ENCODE data around the gene ATRAID. TPM values are rescaled to one million over a fixed set of nuclear protein-coding genes. Genes with fewer than 3 reads are reported as not detected.

Gene ATRAID
- total RNA-seq, 1 donor from 2014 or later, result 77.2 TPM

- Mint-ChIP-seq H3K27me3 (peaks cover 48% of the 10 kb centered on the region), H3K4me1 (peaks cover 33% of the 10 kb centered on the region), H3K36me3 (ENCODE audit: low read depth) (peaks cover 2% of the 10 kb centered on the region), H3K9me3 (no peaks in the 10 kb centered on the region), H3K4me3 (peak overlapping the region; percentile 88), H3K27ac (no peak overlapping the region)
- intact Hi-C loops (cut with micrococcal nuclease), result loop anchor here (1.0 kb wide), 1 partner anchor 51 kb away; the partner anchor contains the start of genes ATRAID and SLC5A6
- ChIA-PET CTCF (interaction anchor here (1.4 to 2.0 kb wide), 3 partner anchors 16 to 94 kb away, joined by 4 to 8 read pairs (median 7); no protein-coding TSS in a partner anchor), POLR2A (interaction anchor here (0.6 to 1.6 kb wide), 4 partner anchors 16 to 146 kb away, joined by 3 to 4 read pairs (median 4); partner anchors contain the start of genes ATRAID, PPM1G and SLC5A6)
- DNase-seq (no peak), ATAC-seq (ENCODE audit: low read depth) (no peak)
- no peak for TF ChIP-seq CTCF (IDR thresholded peaks at IDR 0.05)
Measured at GRCh38 chr2:27263287-27264252, 51.7 kb downstream of the ATRAID start.

GRCh38 chr2:27264253-27264752 is 52.5 kb downstream of the ATRAID start:
- Mint-ChIP-seq H3K27me3 (peaks cover 42% of the 10 kb centered on the region), H3K9me3 (no peaks in the 10 kb centered on the region), H3K4me1 (peaks cover 33% of the 10 kb centered on the region), H3K4me3 (peak overlapping the region; percentile 88), H3K36me3 (ENCODE audit: low read depth) (peaks cover 2% of the 10 kb centered on the region), H3K27ac (no peak overlapping the region)
- ChIA-PET POLR2A (interaction anchor here (1.1 to 1.6 kb wide), 2 partner anchors 52 to 58 kb away, joined by 3 to 9 read pairs; partner anchors contain the start of genes ATRAID and SLC5A6), CTCF (interaction anchor here (1.0 to 2.7 kb wide), 5 partner anchors 15 to 303 kb away, joined by 3 to 22 read pairs (median 7); no protein-coding TSS in a partner anchor)
- TF ChIP-seq CTCF (IDR thresholded peaks at IDR 0.05), result no peak
- intact Hi-C loops (cut with micrococcal nuclease), result loop anchor here (1.0 kb wide), 1 partner anchor 52 kb away; the partner anchor contains the start of genes ATRAID and SLC5A6
- peak; percentile 42 for DNase-seq
- peak; percentile 40 for ATAC-seq (ENCODE audit: low read depth)

GRCh38 chr2:27264753-27265535 is 53.1 kb downstream of the ATRAID start:
- CTCF ChIA-PET, result interaction anchor here (0.7 to 2.7 kb wide), 4 partner anchors 15 to 303 kb away, joined by 3 to 22 read pairs (median 6); no protein-coding TSS in a partner anchor
- POLR2A ChIA-PET, result interaction anchor here (0.7 to 1.6 kb wide), 5 partner anchors 52 to 746 kb away, joined by 3 to 9 read pairs (median 4); partner anchors contain the start of genes ATRAID and SLC5A6
- ATAC-seq (ENCODE audit: low read depth), result peak; percentile 73
- no peak overlapping the region for H3K27ac Mint-ChIP-seq
- H3K27me3 Mint-ChIP-seq, result peaks cover 44% of the 10 kb centered on the region
- no peak for TF ChIP-seq CTCF (IDR thresholded peaks at IDR 0.05)
- peak; percentile 68 for DNase-seq
- H3K4me1 Mint-ChIP-seq, result peaks cover 33% of the 10 kb centered on the region
- intact Hi-C loops (cut with micrococcal nuclease), result loop anchor here (1.0 kb wide), 2 partner anchors 53 to 105 kb away; partner anchors contain the start of genes ATRAID, EIF2B4, SLC5A6 and SNX17
- H3K36me3 Mint-ChIP-seq (ENCODE audit: low read depth), result peaks cover 2% of the 10 kb centered on the region
- no peaks in the 10 kb centered on the region for H3K9me3 Mint-ChIP-seq
- H3K4me3 Mint-ChIP-seq, result peak overlapping the region; percentile 88

GRCh38 chr2:27265536-27265870 is 53.7 kb downstream of the ATRAID start:
- no peaks in the 10 kb centered on the region for H3K9me3 Mint-ChIP-seq
- no peak for TF ChIP-seq CTCF (IDR thresholded peaks at IDR 0.05)
- peak overlapping the region; percentile 52 for H3K4me3 Mint-ChIP-seq
- ChIA-PET CTCF (interaction anchor here (0.7 to 2.7 kb wide), 3 partner anchors 14 to 304 kb away, joined by 3 to 22 read pairs (median 3); no protein-coding TSS in a partner anchor), POLR2A (interaction anchor here (0.7 to 1.6 kb wide), 5 partner anchors 53 to 746 kb away, joined by 3 to 9 read pairs (median 4); partner anchors contain the start of genes ATRAID and SLC5A6)
- intact Hi-C loops (cut with micrococcal nuclease), result loop anchor here (1.0 kb wide), 1 partner anchor 105 kb away; the partner anchor contains the start of genes EIF2B4 and SNX17
- H3K36me3 Mint-ChIP-seq (ENCODE audit: low read depth), result peaks cover 2% of the 10 kb centered on the region
- H3K27ac Mint-ChIP-seq, result no peak overlapping the region
- DNase-seq (no peak), ATAC-seq (ENCODE audit: low read depth) (no peak)
- peaks cover 41% of the 10 kb centered on the region for H3K27me3 Mint-ChIP-seq
- H3K4me1 Mint-ChIP-seq, result peaks cover 33% of the 10 kb centered on the region

Other genes with a start within 250 kb of the ATRAID start
- gene MAPRE3, start 241.4 kb upstream of the ATRAID start, total RNA-seq, result 4.6 and 6.3 TPM in 2 replicates
- gene TMEM214, start 179.1 kb upstream of the ATRAID start, total RNA-seq, result 84.4 and 92.1 TPM in 2 replicates
- gene AGBL5, start 160.4 kb upstream of the ATRAID start, total RNA-seq, result 14.9 and 15.2 TPM in 2 replicates
- 243 and 265 TPM in 2 replicates for gene OST4, start 140.4 kb upstream of the ATRAID start, total RNA-seq
- gene EMILIN1, start 133.4 kb upstream of the ATRAID start, total RNA-seq, result 0.29 and 0.69 TPM in 2 replicates
- gene KHK, start 125.3 kb upstream of the ATRAID start, total RNA-seq, result 2.2 and 2.6 TPM in 2 replicates
- gene CGREF1, start 92.9 kb upstream of the ATRAID start, total RNA-seq, result 0.17 and 0.31 TPM in 2 replicates
- 0.20 and 1.1 TPM in 2 replicates for gene ABHD1, start 88.2 kb upstream of the ATRAID start, total RNA-seq
- 38.6 and 38.7 TPM in 2 replicates for gene PREB, start 77.4 kb upstream of the ATRAID start, total RNA-seq
- not detected in 2 replicates for gene PRR30, start 72.6 kb upstream of the ATRAID start, total RNA-seq
- gene TCF23, start 63.0 kb upstream of the ATRAID start, total RNA-seq, result 0.07 TPM in 1 of 2 replicates, not detected in the other
- 53.2 and 69.9 TPM in 2 replicates for gene SLC5A6, start 227 bp downstream of the ATRAID start, total RNA-seq
- 55.9 and 64.1 TPM in 2 replicates for gene CAD, start 5.3 kb downstream of the ATRAID start, total RNA-seq
- 0.12 and 0.27 TPM in 2 replicates for gene SLC30A3, start 51.0 kb downstream of the ATRAID start, total RNA-seq
- not detected in 2 replicates for gene DNAJC5G, start 63.4 kb downstream of the ATRAID start, total RNA-seq
- not detected in 2 replicates for gene TRIM54, start 70.4 kb downstream of the ATRAID start, total RNA-seq
- gene UCN, start 96.4 kb downstream of the ATRAID start, total RNA-seq, result 1.0 and 1.2 TPM in 2 replicates
- 78.1 and 98.3 TPM in 2 replicates for gene MPV17, start 111.1 kb downstream of the ATRAID start, total RNA-seq
- 91.7 and 119 TPM in 2 replicates for gene GTF3C2, start 144.7 kb downstream of the ATRAID start, total RNA-seq
- gene EIF2B4, start 158.3 kb downstream of the ATRAID start, total RNA-seq, result 43.3 and 49.9 TPM in 2 replicates
- 124 and 128 TPM in 2 replicates for gene SNX17, start 158.6 kb downstream of the ATRAID start, total RNA-seq
- gene ZNF513, start 168.7 kb downstream of the ATRAID start, total RNA-seq, result 30.1 and 32.8 TPM in 2 replicates
- 74.7 and 75.2 TPM in 2 replicates for gene PPM1G, start 197.6 kb downstream of the ATRAID start, total RNA-seq
- gene NRBP1, start 216.6 kb downstream of the ATRAID start, total RNA-seq, result 78.9 and 82.3 TPM in 2 replicates
- gene KRTCAP3, start 230.3 kb downstream of the ATRAID start, total RNA-seq, result 6.3 and 10.0 TPM in 2 replicates

Measured in activated B cell treated with CpG ODN at 0.5 μM for 24 hours (primary cell).